Heart left ventricle (tissue), 16 donors: ENCODE data around the gene NME3. TPM values are rescaled to one million over a fixed set of nuclear protein-coding genes. Genes with fewer than 3 reads are reported as not detected.

Source experiments
- ATAC-seq, 4 donors: fragments of 200-7000 bp; cut with Tn5 transposase; one replicate each; pipeline ENCODE4 v1.9.1; 2020 to 2022; ENCODE audit warnings: moderate library complexity in 4 of 4, mild to moderate bottlenecking in 3 of 4, moderate number of reproducible peaks in 1 of 4
- DNase-seq, 5 donors: peaks; one replicate each; pipeline ENCODE4 v3.0.0-alpha.2; 2020
- H3K27ac ChIP-seq, 12 donors: fragments of 200-600 bp; sonication (generic) in 4 of 12; one replicate each; pipeline versions ENCODE4 v1.5.0 to v1.8.0; 2016 to 2022; ENCODE audit warnings: mild to moderate bottlenecking in 2 of 12
- H3K27me3 ChIP-seq, 9 donors: fragments of 200-600 bp; sonication (generic) in 2 of 9; one replicate each; pipeline versions ENCODE4 v1.5.1 to v1.8.0; 2016 to 2022; ENCODE audit warnings: mild to moderate bottlenecking in 3 of 9
- H3K36me3 ChIP-seq, 9 donors: fragments of 200-600 bp; sonication (generic) in 2 of 9; one replicate each; pipeline versions ENCODE4 v1.5.0 to v1.8.0; 2018 to 2022; ENCODE audit warnings: mild to moderate bottlenecking in 2 of 9
- H3K4me1 ChIP-seq, 12 donors: fragments of 200-600 bp; sonication (generic) in 4 of 12; one replicate each; pipeline versions ENCODE4 v1.5.0 to v1.8.0; 2016 to 2022; ENCODE audit warnings: mild to moderate bottlenecking in 3 of 12
- H3K4me3 ChIP-seq, 12 donors: fragments of 200-600 bp; sonication (generic) in 4 of 12; one replicate each; pipeline versions ENCODE4 v1.5.0 to v1.8.0; 2017 to 2022; ENCODE audit warnings: mild to moderate bottlenecking in 9 of 12, moderate library complexity in 4 of 12
- H3K9me3 ChIP-seq, 12 donors: fragments of 200-600 bp; sonication (generic) in 4 of 12; one replicate each; pipeline versions ENCODE4 v1.5.0 to v1.8.0; 2016 to 2022; ENCODE audit warnings: mild to moderate bottlenecking in 1 of 12
- CTCF ChIP-seq, 12 donors: fragments of 200-600 bp; sonication (generic) in 4 of 12; IDR thresholded peaks; one replicate each; pipeline versions ENCODE4 v1.5.0 to v1.8.0; 2018 to 2022; ENCODE audit warnings: antibody characterized with exemption in 12 of 12, mild to moderate bottlenecking in 5 of 12
- POLR2A ChIP-seq, 2 donors: fragments of 450-650 bp; IDR thresholded peaks; one replicate each; pipeline ENCODE4 v1.6.1; 2017; ENCODE audit warnings: antibody characterized with exemption in 2 of 2, mild to moderate bottlenecking in 2 of 2, moderate library complexity in 2 of 2
- WGBS, 4 donors: extraction: QIAGEN DNeasy Blood & Tissue Kit in 2 of 4; methylation state at CpG; one replicate each; pipeline versions ENCODE4 v1.1.5 to v1.1.7; 2013 to 2018; 5-methylcytosine and 5-hydroxymethylcytosine counted together
- intact Hi-C, 10 donors: fragments of 100-400 bp; cut with DNase I; formaldehyde crosslinking; loops; one replicate each; pipeline versions ENCODE4 v1.11.1 to v1.14.2; 2022
- polyA plus RNA-seq, 2 donors: library from polyadenylated mRNA; stranded (reverse); fragments of 200-250 nt; gene quantifications; one replicate each; pipeline ENCODE4 v1.2.3, GENCODE V29; 2013
- total RNA-seq, 9 donors: library from RNA; depleted of rRNA in 2 of 9; stranded (reverse); fragments of >200 nt in 2 of 9; fragmentation: NEBNext Ultra II Directional in 3 of 9; extraction: Animal tissue kit (Norgen Biotek cat#: 25700) in 3 of 9; gene quantifications; one replicate each; pipeline versions ENCODE4 v1.1.0 to v1.2.4, GENCODE V29; 2016 to 2023
- donor health status: ischemic (EF 13 %, LVEDD 7.1; RV severe dilation, severe dysfunction).
- donor health status: healthy with polysubstance abuse.
- donor health status: DM: no; HTN: yes; CAD: no.
- donor health status: DM: no; HTN: no; CAD: no.
- donor health status: ischemic (EF 25% LVEDD 6.9; RV normal size, moderate dysfunction).
- donor health status: ischemic (EF 25% LVEDD 5.7; RV mildly dilated, moderate dysfunction).
- donor health status: healthy.
- donor health status: DM: yes; HTN: yes; CAD: no.
- donor health status: ischemic (EF 35%, LVEDD 5.7; RV mildly dilated, moderate dysfunction).
- donor health status: nonischemic (EF 11% LVEDD 7.7; RV severe dilation, severe dysfunction).
- donor health status: DM: yes; HTN: yes; CAD: no.
- donor health status: PGD.
- donor health status: ischemic (EF 29% LVEDD 5.4; RV normal size, mild dysfunction).
- donor health status: nonischemic (EF 23%, LVEDD 6.1; RV moderate dilation, normal function).

Gene NME3
- total and polyA plus RNA-seq, 11 donors: 24.4 to 86.4 (median 31.3) TPM

GRCh38 chr16:1794221-1794871 lies 23.0 kb upstream of the NME3 start:
- WGBS, 4 donors: 56 to 87% (median 65%) methylated on average over 6 to 18 of the region's 18 CpGs
- H3K9me3 ChIP-seq: peaks cover 0 to 7% (median 0%) of the 10 kb centered on the region in 12 donors
- H3K36me3 ChIP-seq: peaks cover 0 to 23% (median 3%) of the 10 kb centered on the region in 9 donors
- no peak overlapping the region for H3K4me3 ChIP-seq
- H3K27me3 ChIP-seq: no peaks in the 10 kb centered on the region
- H3K27ac ChIP-seq: no peak overlapping the region
- DNase-seq (peak in 4 of 5 donors; percentile 7 to 26 (median 22)), ATAC-seq (peak in 1 of 4 donors; percentile 21)
- intact Hi-C loops: no loop called here
- TF ChIP-seq POLR2A (IDR thresholded peaks at IDR 0.05) (no peak), CTCF (IDR thresholded peaks at IDR 0.05) (no peak)
- H3K4me1 ChIP-seq: no peaks in the 10 kb centered on the region

- Histone ChIP-seq H3K27ac (no peak within 1 kb of the TSS), H3K4me1 (no peaks in the 10 kb centered on the region), H3K4me3 (no peak within 1 kb of the TSS), H3K36me3 (peaks cover 0 to 30% (median 9%) of the 10 kb centered on the region in 9 donors), H3K27me3 (no peaks in the 10 kb centered on the region), H3K9me3 (peaks cover 0 to 7% (median 0%) of the 10 kb centered on the region in 12 donors)
- DNase-seq: no peak
- TF ChIP-seq POLR2A (IDR thresholded peaks at IDR 0.05) (no peak), CTCF (IDR thresholded peaks at IDR 0.05) (no peak)
- intact Hi-C loops: no loop called here
- WGBS, 4 donors: 43 to 67% (median 60%) methylated on average over 9 to 28 of the region's 28 CpGs
- peak in 1 of 4 donors; percentile 16 for ATAC-seq
Measured at GRCh38 chr16:1793578-1794220, 22.4 kb upstream of the NME3 start, which contains the start of gene IGFALS. Gene IGFALS (minus strand): TSS chr16:1793705. CDS start chr16:1793652, 53 bp downstream.

GRCh38 chr16:1792836-1793577 lies 21.7 kb upstream of the NME3 start:
- no peak overlapping the region for H3K4me3 ChIP-seq
- ATAC-seq (no peak), DNase-seq (peak in 2 of 5 donors; percentile 6 to 25)
- no peaks in the 10 kb centered on the region for H3K4me1 ChIP-seq
- no peak overlapping the region for H3K27ac ChIP-seq
- no peaks in the 10 kb centered on the region for H3K27me3 ChIP-seq
- TF ChIP-seq CTCF (IDR thresholded peaks at IDR 0.05) (no peak), POLR2A (IDR thresholded peaks at IDR 0.05) (no peak)
- WGBS, 4 donors: 87 to 94% (median 93%) methylated on average over 16 to 33 of the region's 33 CpGs
- peaks cover 0 to 6% (median 0%) of the 10 kb centered on the region in 12 donors for H3K9me3 ChIP-seq
- intact Hi-C loops: no loop called here
- H3K36me3 ChIP-seq: peaks cover 0 to 37% (median 16%) of the 10 kb centered on the region in 9 donors
